SK-N-SH treated with all-trans-retinoic acid at 6 μM for 48 hours (cell line): ENCODE results near the gene PUM2.

Experiments
- ARNTL ChIP-seq: fragments of 450-650 bp; formaldehyde crosslinking; IDR thresholded peaks from 2 replicates; pipeline ENCODE4 v1.5.0; 2020; ENCODE audit warnings: low read depth, mild to moderate bottlenecking, moderate library complexity, borderline replicate concordance
- BACH2 ChIP-seq: fragments of 250-450 bp; sonication (Bioruptor Pico); IDR thresholded peaks from 2 replicates; pipeline ENCODE4 v1.9.0; 2021; ENCODE audit warnings: mild to moderate bottlenecking, borderline replicate concordance
- CREB5 ChIP-seq: fragments of 250-450 bp; sonication (Bioruptor Pico); IDR thresholded peaks from 2 replicates; pipeline ENCODE4 v1.5.1; 2020; ENCODE audit warnings: low read depth, mild to moderate bottlenecking, moderate library complexity
- CSRNP3 ChIP-seq: fragments of 250-450 bp; sonication (Bioruptor Pico); IDR thresholded peaks from 2 replicates; pipeline ENCODE4 v1.5.1; 2021; ENCODE audit warnings: mild to moderate bottlenecking, moderate library complexity
- ESRRG ChIP-seq: fragments of 250-450 bp; sonication (Bioruptor Pico); IDR thresholded peaks from 2 replicates; pipeline ENCODE4 v1.6.1; 2021; ENCODE audit warnings: mild to moderate bottlenecking
- ISL1 ChIP-seq: fragments of 250-450 bp; sonication (Bioruptor Pico); IDR thresholded peaks from 2 replicates; pipeline ENCODE4 v2.1.2; 2022; ENCODE audit warnings: mild to moderate bottlenecking, moderate library complexity
- OSR1 ChIP-seq: fragments of 250-450 bp; sonication (Bioruptor Pico); IDR thresholded peaks from 2 replicates; pipeline ENCODE4 v1.8.0; 2022; ENCODE audit warnings: moderate library complexity, mild to moderate bottlenecking, inconsistent platforms
- PATZ1 ChIP-seq: fragments of 250-450 bp; sonication (Bioruptor Pico); IDR thresholded peaks from 2 replicates; pipeline ENCODE4 v1.8.0; 2020; ENCODE audit warnings: mild to moderate bottlenecking, moderate library complexity, borderline replicate concordance
- RARB ChIP-seq: fragments of 250-450 bp; sonication (Bioruptor Pico); IDR thresholded peaks from 2 replicates; pipeline ENCODE4 v1.8.0; 2021; ENCODE audit warnings: mild to moderate bottlenecking, moderate library complexity
- TCF4 ChIP-seq: fragments of 250-450 bp; sonication (Bioruptor Pico); IDR thresholded peaks from 2 replicates; pipeline ENCODE4 v1.8.0; 2021; ENCODE audit warnings: mild to moderate bottlenecking, moderate library complexity, borderline replicate concordance
- TSHZ2 ChIP-seq: fragments of 250-450 bp; sonication (Bioruptor Pico); IDR thresholded peaks from 2 replicates; pipeline ENCODE4 v1.5.0; 2020; ENCODE audit warnings: mild to moderate bottlenecking, moderate library complexity
- ZFP30 ChIP-seq: fragments of 450-650 bp; formaldehyde crosslinking; IDR thresholded peaks from 2 replicates; pipeline ENCODE4 v1.5.0; 2022; ENCODE audit warnings: mild to moderate bottlenecking, moderate library complexity
- ZNF565 ChIP-seq: fragments of 450-650 bp; formaldehyde crosslinking; conservative IDR thresholded peaks from 2 replicates; pipeline ENCODE4 v1.5.0; 2020; ENCODE audit warnings: low read depth, mild to moderate bottlenecking, moderate library complexity

GRCh38 chr2:20398956-20399567 lies 48.4 kb upstream of the PUM2 start:
- TF ChIP-seq ISL1 (CRISPR knock-in tag) = no peak
- no peak for TF ChIP-seq ZFP30 (CRISPR knock-in tag)
- no peak for TF ChIP-seq CSRNP3 (CRISPR knock-in tag)
- no peak for TF ChIP-seq RARB (CRISPR knock-in tag)
- no peak for TF ChIP-seq ESRRG (CRISPR knock-in tag)
- TF ChIP-seq BACH2 (CRISPR knock-in tag) = no peak
- no peak for TF ChIP-seq PATZ1 (CRISPR knock-in tag)
- TF ChIP-seq CREB5 = no peak
- no peak for TF ChIP-seq ZNF565 (CRISPR knock-in tag)
- TF ChIP-seq TSHZ2 (CRISPR knock-in tag) = no peak
- no peak for TF ChIP-seq OSR1 (CRISPR knock-in tag)
- no peak for TF ChIP-seq TCF4 (CRISPR knock-in tag)
- TF ChIP-seq ARNTL (CRISPR knock-in tag) = no peak
